ENCODE results near the gene SEMA4C.

DNA sequence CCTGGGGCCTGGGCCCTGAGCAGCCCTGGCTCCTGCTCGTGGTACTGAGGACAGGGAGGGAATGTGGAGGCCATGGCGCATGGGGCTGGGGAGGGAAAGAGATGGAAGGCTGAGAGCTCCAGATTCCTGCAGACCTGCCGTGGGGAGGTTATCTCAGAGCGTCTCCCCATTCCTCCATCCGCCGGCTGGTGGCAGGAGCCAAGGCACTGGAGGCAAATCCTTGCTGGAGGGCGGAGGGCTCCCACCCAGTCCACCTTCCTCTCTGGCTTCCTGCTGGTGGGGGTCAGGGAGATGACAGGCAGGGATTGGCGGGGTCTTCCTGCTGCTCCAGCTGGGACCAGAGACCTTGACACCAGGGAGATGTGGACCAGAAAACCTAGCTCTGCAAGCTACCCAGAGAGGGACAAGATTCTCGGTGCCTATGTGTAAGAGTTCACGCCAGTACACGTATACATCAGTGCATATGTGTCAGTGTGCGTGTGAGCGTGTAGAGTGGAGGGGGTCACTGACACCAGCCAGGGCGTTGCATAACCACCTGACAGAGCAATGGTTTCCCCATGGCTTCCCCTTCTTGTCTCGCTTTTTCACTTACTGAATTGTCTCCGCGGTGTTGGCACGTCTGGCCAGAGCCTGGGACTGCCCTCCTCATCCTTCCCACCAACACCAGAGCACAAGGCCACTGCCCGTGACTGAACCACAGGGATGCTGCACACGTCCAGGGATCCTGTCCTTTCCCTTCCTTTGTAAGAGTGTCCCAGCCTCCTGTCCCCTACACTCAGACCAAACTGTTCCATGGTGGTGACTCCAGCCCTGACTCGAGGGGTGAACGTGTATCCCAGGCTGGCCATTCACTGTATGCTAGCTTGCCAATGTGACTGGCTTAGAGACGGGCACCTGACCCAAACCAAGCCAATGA, 15.8 kb upstream of the SEMA4C start:
- TF ChIP-seq CTCF (IDR thresholded peaks at IDR 0.05; ENCODE audit: insufficient read depth, low read length) (no peak), POLR2AphosphoS5 (IDR thresholded peaks at IDR 0.05; ENCODE audit: low read depth) (no peak), REST (IDR thresholded peaks at IDR 0.05; ENCODE audit: insufficient replicate concordance, low read depth) (no peak)
